Pons (tissue), 1 donor: ENCODE results near the gene EVA1C.
"Not testable (repeated sequence)": the region's sequence is repeated elsewhere in the genome, so short reads cannot be mapped to it uniquely, and the experiment has no call there.

ENCODE experiments used
- DNase-seq: peaks from one replicate; pipeline ENCODE4 v3.0.0-alpha.2; 2016; ENCODE audit warnings: low spot score

Gene EVA1C

DNA sequence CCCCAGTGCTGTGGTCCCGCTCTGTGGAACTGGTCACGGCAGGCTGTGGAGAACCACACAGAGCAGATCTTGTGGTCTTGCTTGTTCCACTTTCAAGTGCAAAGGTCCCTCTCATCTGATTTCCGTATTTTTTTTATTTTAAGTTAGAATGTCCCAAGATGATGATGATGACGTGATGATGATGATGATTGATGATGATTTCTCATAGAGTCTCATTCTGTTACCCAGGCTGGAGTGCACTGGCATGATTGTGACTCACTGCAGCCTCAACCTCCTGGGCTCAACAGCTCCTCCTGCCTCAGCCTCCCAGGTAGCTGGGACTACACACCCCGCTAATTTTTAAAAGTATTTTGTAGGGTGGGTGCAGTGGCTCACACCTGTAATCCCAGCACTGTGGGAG lies 12.2 kb downstream of the EVA1C start:
- DNase-seq: no peak

GRCh38 chr21:32425628-32426027 lies 13.1 kb downstream of the EVA1C start:
- peak; percentile 29 for DNase-seq

- peak; percentile 23 for DNase-seq
These were observed 13.6 kb downstream of the EVA1C start for GRCh38 chr21:32426066-32426465.

DNA sequence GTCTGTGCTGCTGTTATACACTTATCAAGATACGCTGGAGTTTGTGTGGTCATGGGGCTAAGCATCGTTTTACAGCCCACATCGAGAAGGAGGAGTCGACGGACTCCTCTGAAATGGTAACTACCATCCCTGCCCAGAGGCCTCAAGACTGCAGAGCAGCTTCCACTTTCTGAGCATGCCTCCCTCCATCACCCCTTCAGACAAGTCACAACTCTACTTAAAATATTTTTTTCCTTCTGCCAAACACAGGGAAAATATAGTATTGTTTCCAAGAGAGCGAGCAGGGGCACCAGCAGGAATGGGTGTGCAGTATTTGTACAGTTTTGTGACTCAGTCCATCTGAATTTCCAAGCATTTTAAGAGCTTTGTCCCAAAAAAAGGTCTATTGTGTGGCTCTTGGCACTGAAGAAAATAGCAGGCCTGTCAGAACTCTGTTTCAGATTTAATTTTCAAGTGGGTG lies 14.1 kb downstream of the EVA1C start:
- peak; percentile 95 for DNase-seq

DNA sequence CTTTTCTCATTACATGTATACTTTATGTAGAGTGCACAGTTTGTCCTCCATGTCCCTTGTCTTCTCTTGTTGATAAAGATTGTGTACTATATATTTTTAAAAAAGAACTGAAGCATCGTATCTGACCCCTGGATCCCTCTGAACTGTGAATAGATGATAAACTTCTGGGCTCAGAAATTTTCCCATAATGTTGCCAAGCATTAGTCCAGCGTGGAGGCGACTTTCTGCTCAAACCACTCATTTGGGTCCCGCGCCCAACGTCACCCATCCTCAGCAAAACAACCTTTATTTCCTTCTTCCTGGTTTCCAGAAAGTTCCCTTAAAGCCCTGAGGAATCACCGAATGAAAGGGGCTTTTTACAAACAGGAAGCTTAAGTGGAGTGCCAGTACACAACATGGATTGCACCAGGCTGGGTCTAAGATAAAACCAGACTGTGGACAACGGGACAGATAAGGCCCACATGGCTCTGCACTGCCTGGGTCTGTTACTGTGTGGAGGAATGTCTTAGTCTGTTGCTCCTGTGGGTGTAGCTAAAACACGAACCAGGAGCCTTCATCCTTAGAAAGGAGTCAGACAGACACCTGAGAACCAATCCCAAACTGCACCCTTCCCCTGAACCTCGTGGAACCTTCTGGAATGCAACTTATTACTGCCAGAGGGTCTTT lies 15.6 kb downstream of the EVA1C start:
- no peak for DNase-seq

- not testable (repeated sequence) for DNase-seq
These were observed 20.6 kb downstream of the EVA1C start for GRCh38 chr21:32432982-32433660.

GRCh38 chr21:32437729-32438128 lies 25.2 kb downstream of the EVA1C start:
- no peak for DNase-seq

DNA sequence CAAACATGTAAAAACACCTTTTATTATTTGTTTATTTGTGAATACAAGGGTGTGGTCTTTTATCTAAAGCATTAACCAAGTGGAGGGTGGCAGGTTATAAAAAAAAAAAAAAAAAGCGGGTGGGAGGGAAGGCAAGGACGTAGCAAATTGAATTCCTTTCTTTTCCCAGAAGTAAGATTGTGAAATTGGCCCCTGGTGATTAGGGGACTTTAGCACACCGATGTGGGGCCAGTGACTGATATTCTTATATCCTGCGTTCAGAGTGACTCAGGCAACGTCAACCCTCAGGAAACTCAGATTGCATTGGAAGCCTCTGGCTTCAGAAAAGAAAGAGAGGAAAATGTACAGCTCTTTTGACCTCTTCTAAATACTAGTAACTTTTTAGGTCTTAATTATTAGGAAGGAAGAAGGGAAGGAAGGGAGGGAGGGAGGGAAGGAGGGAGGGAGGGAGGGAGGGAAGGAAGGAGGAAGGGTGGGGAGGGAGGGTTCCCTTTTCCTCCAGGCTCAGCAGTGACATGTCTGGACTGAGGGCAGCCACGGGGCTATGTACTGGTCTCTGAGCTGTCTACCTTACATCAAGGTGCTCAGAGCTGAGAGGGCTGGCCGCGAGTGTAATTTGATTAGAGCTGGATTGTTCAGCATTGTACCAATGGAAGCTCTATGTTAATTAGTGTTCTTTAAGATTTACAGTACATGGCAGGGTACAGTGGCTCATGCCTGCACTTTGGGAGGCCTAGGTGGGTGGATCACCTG lies 30.2 kb downstream of the EVA1C start:
- DNase-seq: no peak

DNA sequence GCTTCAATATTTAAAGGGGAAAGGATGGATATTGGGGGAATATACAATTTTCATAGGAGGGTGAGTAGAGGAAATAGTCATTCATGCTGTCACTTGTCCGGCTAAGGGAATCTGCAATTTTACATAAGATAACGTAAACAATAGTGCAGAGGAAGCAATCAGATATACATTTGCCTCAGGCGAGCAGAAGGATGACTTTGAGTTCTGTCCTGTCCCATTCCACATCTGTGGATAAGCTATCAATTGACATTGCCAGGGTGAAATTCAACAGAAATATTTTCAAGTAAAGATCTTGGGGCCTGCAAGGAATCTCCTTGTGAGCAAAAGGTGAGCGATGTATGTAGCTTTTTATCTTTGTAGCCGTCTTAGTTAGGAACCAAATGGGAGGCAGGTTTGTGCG lies 32.6 kb downstream of the EVA1C start:
- DNase-seq: no peak

GRCh38 chr21:32446440-32446839 lies 33.9 kb downstream of the EVA1C start:
- DNase-seq: not testable (repeated sequence)

GRCh38 chr21:32447224-32447623 lies 34.7 kb downstream of the EVA1C start:
- DNase-seq: no peak

- DNase-seq: no peak
These were observed 36.5 kb downstream of the EVA1C start for GRCh38 chr21:32448803-32449594.

DNA sequence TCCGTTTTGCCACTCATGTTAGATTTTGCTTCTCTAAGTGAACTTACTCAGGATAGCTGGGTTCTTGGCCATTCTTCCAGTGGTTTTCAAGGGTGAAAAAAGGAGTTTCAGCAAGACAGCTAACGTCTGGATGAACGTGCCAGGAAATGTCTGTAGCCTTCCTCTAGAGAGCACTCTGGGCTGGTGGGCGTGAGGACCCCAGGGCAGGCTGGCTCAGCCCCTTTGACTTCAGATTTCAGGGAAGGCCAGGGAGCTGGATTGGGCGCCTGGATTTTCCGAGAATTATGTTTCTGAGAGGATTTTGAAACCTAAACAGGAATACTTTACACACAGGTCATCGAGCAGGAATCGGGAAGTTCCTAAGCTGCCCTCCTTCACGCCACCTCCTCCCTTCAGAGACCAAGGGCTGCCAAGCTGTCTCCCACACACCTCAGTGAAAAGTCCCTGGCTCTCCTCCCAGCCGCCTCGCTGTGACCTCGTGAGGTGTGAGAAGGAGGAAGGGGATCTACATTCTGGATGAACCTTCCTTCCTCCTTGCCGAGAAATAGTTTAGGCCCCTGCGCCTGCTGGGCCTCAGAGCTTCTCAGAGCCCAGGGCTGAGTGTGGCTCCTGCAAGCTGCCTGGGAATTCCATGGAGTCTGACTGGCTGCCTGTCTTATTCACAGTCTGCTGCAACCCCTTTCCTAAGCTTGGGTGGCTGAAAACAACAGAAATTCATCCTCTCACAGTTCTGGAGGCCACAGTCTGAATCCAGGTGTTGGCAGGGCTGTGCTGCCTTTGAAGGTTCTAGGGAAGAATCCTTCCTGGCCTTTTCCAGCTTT lies 38.6 kb downstream of the EVA1C start:
- not testable (repeated sequence) for DNase-seq

GRCh38 chr21:32452191-32452590 lies 39.7 kb downstream of the EVA1C start:
- DNase-seq: not testable (repeated sequence)

DNA sequence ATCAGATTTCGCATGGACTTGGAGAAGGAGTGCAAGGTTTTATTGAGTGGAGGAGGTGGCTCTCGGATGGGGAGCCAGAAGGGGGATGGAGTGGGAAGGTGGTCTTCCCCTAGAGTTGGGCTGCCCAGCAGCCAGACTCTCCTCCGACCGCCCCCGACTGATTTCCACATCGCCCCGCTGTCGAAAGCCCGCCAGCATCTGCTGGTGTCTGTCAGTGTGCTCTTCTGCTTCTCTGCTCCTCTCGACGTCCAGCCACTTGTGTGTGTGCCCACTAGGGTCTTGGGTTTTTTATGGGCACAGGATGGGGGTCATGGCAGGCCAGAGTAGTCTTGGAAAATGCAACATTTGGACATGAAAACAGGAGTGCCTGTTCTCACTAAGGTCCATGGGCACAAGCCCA lies 40.1 kb downstream of the EVA1C start:
- no peak for DNase-seq

- DNase-seq: no peak
These were observed 43.0 kb downstream of the EVA1C start for GRCh38 chr21:32455548-32455947.

DNA sequence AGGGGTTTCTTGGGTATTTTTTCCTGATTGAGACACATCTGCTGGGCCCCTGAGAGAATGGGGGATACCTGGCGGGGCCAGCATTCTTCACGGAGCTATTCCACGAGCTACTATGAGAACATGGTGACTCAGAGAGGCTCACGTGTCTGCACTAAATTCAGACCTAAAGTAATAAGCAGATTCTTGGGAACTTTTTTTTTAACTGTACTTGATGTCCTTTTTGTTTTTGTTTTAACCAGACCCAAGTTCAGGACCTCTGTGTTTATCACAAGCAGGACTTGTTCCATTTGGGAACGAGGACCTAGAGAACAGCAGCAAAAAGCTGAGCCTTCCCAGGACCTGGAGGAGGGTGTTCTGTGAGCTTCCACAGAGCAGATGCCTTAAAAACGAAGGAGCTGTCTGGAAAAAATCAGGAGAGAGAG lies 44.0 kb downstream of the EVA1C start:
- DNase-seq: no peak

DNA sequence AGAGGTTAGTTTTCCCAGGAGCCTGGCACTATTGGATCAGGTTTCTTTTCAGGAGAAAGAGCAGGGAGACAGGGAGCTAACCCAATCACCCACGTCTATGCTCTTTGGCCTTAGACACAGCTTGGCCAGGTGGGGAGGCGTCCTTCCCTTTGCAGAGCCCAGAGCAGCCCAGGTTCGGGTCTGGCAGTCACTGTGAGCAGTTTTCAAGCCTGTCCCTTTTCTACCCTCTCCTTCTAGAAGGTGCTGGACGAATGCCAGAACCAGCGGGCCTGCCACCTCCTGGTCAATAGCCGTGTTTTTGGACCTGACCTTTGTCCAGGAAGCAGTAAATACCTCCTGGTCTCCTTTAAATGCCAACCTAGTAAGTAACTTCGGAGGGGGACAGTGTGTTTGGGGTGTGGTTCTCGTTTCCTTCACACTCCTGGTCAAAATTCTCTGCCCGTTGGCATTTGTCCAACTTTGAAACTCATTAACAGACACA lies 44.9 kb downstream of the EVA1C start:
- peak; percentile 15 for DNase-seq

DNA sequence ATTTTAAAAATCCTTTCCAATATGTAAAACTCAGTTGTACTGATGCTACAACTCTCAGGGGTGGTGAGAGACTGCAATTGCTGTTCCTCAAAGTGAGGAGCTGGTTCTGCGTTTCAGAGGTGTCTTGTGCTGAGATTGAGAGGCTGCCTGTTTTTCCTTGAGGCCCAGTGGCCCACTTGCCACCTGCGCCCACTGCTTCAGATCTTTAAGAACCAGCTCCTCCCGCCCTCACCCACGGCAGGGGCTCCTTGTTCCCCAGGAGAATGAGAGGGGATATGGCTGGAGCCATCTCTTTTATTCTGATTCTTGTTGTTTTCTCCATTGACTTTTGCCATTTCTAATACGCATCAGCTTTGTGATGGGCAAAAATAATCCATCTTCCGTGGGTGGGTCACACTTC lies 45.5 kb downstream of the EVA1C start:
- DNase-seq: no peak

GRCh38 chr21:32459972-32460371 lies 47.5 kb downstream of the EVA1C start:
- no peak for DNase-seq

DNA sequence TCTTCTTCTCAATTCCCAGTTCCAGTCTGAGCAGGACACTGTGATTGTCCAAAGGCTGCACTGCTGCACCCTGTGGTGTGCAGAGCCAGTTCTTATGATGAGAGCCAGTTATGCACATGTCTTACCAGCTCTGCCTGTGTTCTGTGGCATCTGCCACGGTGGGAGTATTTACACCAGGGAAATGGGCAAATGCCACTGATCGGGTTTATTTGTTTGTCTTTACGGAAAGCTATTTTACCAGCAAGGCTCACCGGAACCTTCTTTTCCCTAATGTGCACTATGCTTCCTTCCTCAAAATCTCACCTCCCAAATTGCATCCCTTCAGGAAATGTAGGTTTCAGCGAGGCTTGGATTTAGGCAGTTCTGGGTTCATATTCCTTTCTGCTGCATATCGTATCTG lies 49.0 kb downstream of the EVA1C start:
- DNase-seq: no peak
